Keratinocyte (primary cell): ENCODE measurements around the gene P2RY11. TPM values are rescaled to one million over a fixed set of nuclear protein-coding genes. Genes with fewer than 3 reads are reported as not detected.

Experiments
- DNase-seq: peaks from one replicate; pipeline ENCODE4 v3.0.0-alpha.2; 2011; ENCODE audit warnings: low read depth, missing footprints, low spot score
- FAIRE-seq: peaks from 2 replicates; lab custom pipeline; 2011; peaks lifted over from hg19 to GRCh38; lab: Jason Lieb, UNC
- H2AFZ ChIP-seq: 2 replicates; pipeline ENCODE4 v1.6.0; 2012; ENCODE audit warnings: low read length, control low read depth, inconsistent platforms; ENCODE audit not compliant: control insufficient read depth
- H3K27ac ChIP-seq: 2 replicates; pipeline ENCODE4 v1.5.1; 2011; ENCODE audit warnings: low read length; ENCODE audit not compliant: control insufficient read depth, insufficient read depth
- H3K27me3 ChIP-seq: 3 replicates; pipeline ENCODE4 v1.6.0; 2011; ENCODE audit warnings: low read length; ENCODE audit not compliant: control insufficient read depth, insufficient read depth; ENCODE audit errors: extremely low read depth
- H3K36me3 ChIP-seq, 2 experiments: 2 replicates in 1 of 2; 3 replicates in 1 of 2; pipeline ENCODE4 v1.5.1; 2011; ENCODE audit warnings: low read length in 2 of 2, mild to moderate bottlenecking in 1 of 2; ENCODE audit not compliant: control insufficient read depth in 2 of 2, insufficient read depth in 2 of 2; ENCODE audit errors: extremely low read depth in 1 of 2
- H3K4me1 ChIP-seq: 3 replicates; pipeline ENCODE4 v1.5.1; 2011; ENCODE audit warnings: low read length; ENCODE audit not compliant: control insufficient read depth, insufficient read depth; ENCODE audit errors: extremely low read depth
- H3K4me2 ChIP-seq: 3 replicates; pipeline ENCODE4 v1.6.0; 2011; ENCODE audit warnings: low read depth, low read length; ENCODE audit not compliant: control insufficient read depth, insufficient read depth; ENCODE audit errors: extremely low read depth
- H3K4me3 ChIP-seq, 3 experiments: fragments of 200-600 bp in 1 of 3; sonication (generic) in 1 of 3; 2 replicates in 2 of 3; 3 replicates in 1 of 3; pipeline ENCODE4 v1.5.1; 2011 to 2016; ENCODE audit warnings: low read length in 3 of 3, mild to moderate bottlenecking in 3 of 3, control low read depth in 2 of 3, inconsistent platforms in 1 of 3, low read depth in 1 of 3, mixed read lengths in 1 of 3, mixed run types in 1 of 3, moderate library complexity in 1 of 3; ENCODE audit not compliant: control insufficient read depth in 2 of 3, insufficient read depth in 2 of 3; ENCODE audit errors: extremely low read depth in 1 of 3
- H3K79me2 ChIP-seq: 2 replicates; pipeline ENCODE4 v1.6.0; 2012; ENCODE audit warnings: low read length; ENCODE audit not compliant: control insufficient read depth, insufficient read depth
- H3K9ac ChIP-seq: 3 replicates; pipeline ENCODE4 v1.6.0; 2011; ENCODE audit warnings: low read length; ENCODE audit not compliant: control insufficient read depth, insufficient read depth; ENCODE audit errors: extremely low read depth
- H3K9me1 ChIP-seq: 3 replicates; pipeline ENCODE4 v1.6.0; 2011; ENCODE audit warnings: low read length; ENCODE audit not compliant: control insufficient read depth, insufficient read depth; ENCODE audit errors: extremely low read depth
- H3K9me3 ChIP-seq: 2 replicates; pipeline ENCODE4 v1.5.1; 2012; ENCODE audit warnings: low read depth, low read length; ENCODE audit not compliant: control insufficient read depth
- H4K20me1 ChIP-seq: 3 replicates; pipeline ENCODE4 v1.6.0; 2011; ENCODE audit warnings: low read length; ENCODE audit not compliant: control insufficient read depth, insufficient read depth; ENCODE audit errors: extremely low read depth
- CTCF ChIP-seq, 3 experiments: IDR thresholded peaks in 1 of 3; conservative IDR thresholded peaks in 1 of 3; optimal IDR thresholded peaks in 1 of 3; 2 replicates in 2 of 3; 3 replicates in 1 of 3; pipeline versions ENCODE3 to v1.5.1; 2011; ENCODE audit warnings: low read length in 3 of 3, mild to moderate bottlenecking in 3 of 3, moderate library complexity in 2 of 3, control low read depth in 1 of 3, inconsistent platforms in 1 of 3; ENCODE audit not compliant: insufficient read depth in 2 of 3; ENCODE audit errors: extremely low read depth in 1 of 3
- EZH2 ChIP-seq: IDR thresholded peaks from one replicate; pipeline ENCODE4 v1.6.1; 2012; ENCODE audit warnings: inconsistent platforms, mild to moderate bottlenecking, low read length, moderate library complexity
- dilution Hi-C: fragments of 300-500 bp; cut with MboI; formaldehyde crosslinking; loops from one replicate; pipeline ENCODE4 v1.7.0; 2020; ENCODE audit warnings: low sequenced_read_pairs; ENCODE audit not compliant: extremely low pct_ligation_motif_present
- polyA plus RNA-seq, 5 experiments: library from polyadenylated mRNA; depleted of rRNA in 3 of 5; stranded (reverse) in 3 of 5; stranded (forward) in 1 of 5; unstranded in 1 of 5; fragments of >200 nt; gene quantifications; 1 replicate in 1 of 5; 2 replicates in 3 of 5; 3 replicates in 1 of 5; pipeline versions ENCODE4 v1.2.1 to v1.2.3, GENCODE V29; 2011 to 2012; ENCODE audit warnings: missing spikeins in 2 of 5, low read depth in 1 of 5, low replicate concordance in 1 of 5

Gene P2RY11
- polyA plus RNA-seq, 1 donor (not counting 4 experiments of a cell fraction or from before 2014, with no cell fraction given): 3.2 TPM

GRCh38 chr19:10091895-10092641, 19.4 kb upstream of the P2RY11 start:
- H3K4me3 ChIP-seq: no peak overlapping the region
- no peaks in the 10 kb centered on the region for H4K20me1 ChIP-seq
- H3K27me3 ChIP-seq: no peaks in the 10 kb centered on the region
- H3K27ac ChIP-seq: no peak overlapping the region
- H3K79me2 ChIP-seq: no peaks in the 10 kb centered on the region
- dilution Hi-C loops: loop anchor here (25.0 kb wide), 1 partner anchor 155 kb away; the partner anchor contains the start of gene OLFM2
- H3K4me1 ChIP-seq: peaks cover 8% of the 10 kb centered on the region
- H3K9me3 ChIP-seq: no peaks in the 10 kb centered on the region
- H3K9ac ChIP-seq: no peak overlapping the region
- DNase-seq (no peak), FAIRE-seq (no peak)
- H3K9me1 ChIP-seq: no peaks in the 10 kb centered on the region
- H2AFZ ChIP-seq: no peak overlapping the region
- TF ChIP-seq CTCF (optimal IDR thresholded peaks at IDR 0.05 in 1 of 3, IDR thresholded peaks at IDR 0.05 in 1 of 3, conservative IDR thresholded peaks at IDR 0.05 in 1 of 3; ENCODE audit: extremely low read depth in 1 of 3, insufficient read depth in 2 of 3, low read length in 3 of 3) (no peak), EZH2 (no peak)
- no peak overlapping the region for H3K4me2 ChIP-seq
- H3K36me3 ChIP-seq: peaks cover 0 to 21% of the 10 kb centered on the region in 2 experiments

GRCh38 chr19:10092648-10093294, 18.7 kb upstream of the P2RY11 start:
- Histone ChIP-seq H3K9me1 (no peaks in the 10 kb centered on the region), H3K27me3 (no peaks in the 10 kb centered on the region), H4K20me1 (no peaks in the 10 kb centered on the region), H3K79me2 (no peaks in the 10 kb centered on the region), H3K9me3 (no peaks in the 10 kb centered on the region), H3K36me3 (peaks cover 0 to 21% of the 10 kb centered on the region in 2 experiments), H3K4me1 (peaks cover 8% of the 10 kb centered on the region), H2AFZ (no peak overlapping the region), H3K9ac (no peak overlapping the region), H3K4me3 (no peak overlapping the region), H3K4me2 (no peak overlapping the region), H3K27ac (no peak overlapping the region)
- dilution Hi-C loops: loop anchor here (25.0 kb wide), 1 partner anchor 155 kb away; the partner anchor contains the start of gene OLFM2
- DNase-seq (no peak), FAIRE-seq (no peak)
- TF ChIP-seq CTCF (optimal IDR thresholded peaks at IDR 0.05 in 1 of 3, IDR thresholded peaks at IDR 0.05 in 1 of 3, conservative IDR thresholded peaks at IDR 0.05 in 1 of 3; ENCODE audit: extremely low read depth in 1 of 3, insufficient read depth in 2 of 3, low read length in 3 of 3) (no peak), EZH2 (no peak)
